ENCODE data around the gene HOXB9.
A peak's percentile ranks its signal among the peaks of the same experiment; 100 is the strongest.

The HOXB9 gene

DNA sequence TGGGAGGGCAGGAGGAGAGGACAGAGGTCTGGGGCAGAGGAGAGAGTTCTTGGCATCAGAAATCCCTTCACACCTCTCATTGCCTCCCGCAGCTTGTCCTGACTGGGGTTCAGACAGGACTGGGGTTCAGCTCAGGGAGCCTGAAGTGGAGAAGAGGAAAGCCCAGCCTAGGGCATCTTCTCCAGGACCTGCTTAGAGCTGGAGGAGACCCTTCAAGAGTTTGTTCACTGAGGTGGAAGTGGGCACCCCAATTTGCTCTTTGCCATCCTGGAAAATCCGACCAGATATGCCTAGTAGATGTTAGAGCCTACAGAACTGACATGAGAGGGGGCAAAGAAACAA lies 38.1 kb downstream of the HOXB9 start:
- Histone ChIP-seq H3K4me1 (ENCODE audit: control extremely low read depth in 1 of 4, control insufficient read depth in 4 of 4, insufficient read depth in 4 of 4, low read length in 3 of 4) (peaks cover 13 to 91% (median 71%) of the 10 kb centered on the region in 4 experiments), H3K36me3 (ENCODE audit: control insufficient read depth in 4 of 4, insufficient read depth in 4 of 4, low read length in 3 of 4) (no peaks in the 10 kb centered on the region), H3K9me3 (ENCODE audit: control extremely low read depth in 1 of 5, control insufficient read depth in 4 of 5, insufficient read depth in 2 of 5, low read depth in 1 of 5, low read length in 4 of 5) (no peaks in the 10 kb centered on the region), H3K4me3 (ENCODE audit: control insufficient read depth in 1 of 7, extremely low read depth in 1 of 7, insufficient read depth in 4 of 7, low read depth in 2 of 7, low read length in 6 of 7) (peak overlapping the region in 6 of 7 experiments; percentile 53 to 97 (median 86)), H3K27me3 (replicated peaks in 2 of 5; ENCODE audit: control insufficient read depth in 4 of 5, insufficient read depth in 5 of 5, low read length in 4 of 5) (peaks cover 0 to 11% (median 0%) of the 10 kb centered on the region in 5 experiments), H3K27ac (ENCODE audit: insufficient read depth in 1 of 2, low read depth in 1 of 2, low read length in 2 of 2, poor library complexity in 1 of 2, severe bottlenecking in 2 of 2) (peak overlapping the region; percentile 80 to 87)
- ChIA-PET POLR2A (interaction anchor here (0.5 to 1.6 kb wide), 9 partner anchors 9 to 499 kb away, joined by 3 to 7 read pairs (median 4); no protein-coding TSS in a partner anchor), CTCF (interaction anchor here (0.8 to 2.1 kb wide), 26 partner anchors 8 to 283 kb away, joined by 3 to 11 read pairs (median 4); partner anchors contain the start of gene HOXB8)
- DNase-seq: no peak
- 23% methylated on average over 2 of the region's 2 CpGs for WGBS (ENCODE audit: insufficient coverage)

DNA sequence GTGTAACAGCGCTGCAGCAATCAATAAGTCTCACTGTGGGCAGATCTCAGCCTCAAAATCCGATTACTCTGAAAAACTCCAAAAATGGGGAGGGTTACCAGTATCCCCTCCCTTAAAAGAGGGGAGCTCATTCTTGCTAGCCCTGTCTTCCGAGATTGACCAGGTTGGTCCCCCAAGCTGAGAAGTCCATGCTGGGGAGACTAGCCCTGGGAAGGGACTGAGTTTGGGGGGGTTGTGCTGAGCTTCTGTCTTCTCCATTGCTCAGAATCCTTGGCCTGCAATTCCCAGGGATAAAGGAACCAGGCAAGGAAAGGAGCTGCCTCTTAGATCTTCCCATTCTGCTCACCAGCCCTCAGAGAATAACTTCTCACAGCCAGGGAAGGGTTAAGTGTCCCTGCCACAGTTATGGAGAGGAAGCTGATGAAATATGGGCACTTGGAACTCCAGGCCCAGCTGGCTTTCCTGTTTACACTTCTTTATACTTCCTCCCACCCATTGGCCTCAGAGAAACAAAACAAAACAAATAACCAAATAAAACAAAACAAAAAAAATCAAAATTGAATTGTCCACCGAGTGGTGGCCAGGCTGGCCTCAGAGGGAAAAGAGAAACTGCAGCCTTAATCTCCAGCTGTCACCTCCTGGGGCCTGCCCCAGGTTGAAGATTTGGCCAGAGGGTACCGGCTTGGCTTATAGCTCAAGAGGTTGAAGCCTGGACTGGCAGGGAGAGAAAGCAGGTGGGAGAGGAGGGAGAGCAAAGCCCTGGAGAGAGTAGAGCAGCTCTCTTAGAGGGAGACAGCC lies 38.7 kb downstream of the HOXB9 start:
- peaks cover 11 to 92% (median 71%) of the 10 kb centered on the region in 4 experiments for H3K4me1 ChIP-seq (ENCODE audit: control extremely low read depth in 1 of 4, control insufficient read depth in 4 of 4, insufficient read depth in 4 of 4, low read length in 3 of 4)
- peak overlapping the region; percentile 48 to 97 (median 82) for H3K4me3 ChIP-seq (ENCODE audit: control insufficient read depth in 1 of 7, extremely low read depth in 1 of 7, insufficient read depth in 4 of 7, low read depth in 2 of 7, low read length in 6 of 7)
- peaks cover 0 to 9% (median 0%) of the 10 kb centered on the region in 5 experiments for H3K27me3 ChIP-seq (replicated peaks in 2 of 5; ENCODE audit: control insufficient read depth in 4 of 5, insufficient read depth in 5 of 5, low read length in 4 of 5)
- H3K9me3 ChIP-seq (ENCODE audit: control extremely low read depth in 1 of 5, control insufficient read depth in 4 of 5, insufficient read depth in 2 of 5, low read depth in 1 of 5, low read length in 4 of 5): no peaks in the 10 kb centered on the region
- CTCF ChIA-PET: interaction anchor here (0.8 to 2.1 kb wide), 25 partner anchors 9 to 279 kb away, joined by 3 to 11 read pairs (median 4); partner anchors contain the start of gene HOXB8
- DNase-seq: peak in 2 of 3 donors; percentile 70 to 81
- POLR2A ChIA-PET: interaction anchor here (0.5 to 1.6 kb wide), 7 partner anchors 9 to 499 kb away, joined by 3 to 7 read pairs (median 3); no protein-coding TSS in a partner anchor
- 6% methylated on average over 3 of the region's 5 CpGs for WGBS (ENCODE audit: insufficient coverage)
- no peaks in the 10 kb centered on the region for H3K36me3 ChIP-seq (ENCODE audit: control insufficient read depth in 4 of 4, insufficient read depth in 4 of 4, low read length in 3 of 4)
- H3K27ac ChIP-seq (ENCODE audit: insufficient read depth in 1 of 2, low read depth in 1 of 2, low read length in 2 of 2, poor library complexity in 1 of 2, severe bottlenecking in 2 of 2): peak overlapping the region; percentile 80 to 87

DNA sequence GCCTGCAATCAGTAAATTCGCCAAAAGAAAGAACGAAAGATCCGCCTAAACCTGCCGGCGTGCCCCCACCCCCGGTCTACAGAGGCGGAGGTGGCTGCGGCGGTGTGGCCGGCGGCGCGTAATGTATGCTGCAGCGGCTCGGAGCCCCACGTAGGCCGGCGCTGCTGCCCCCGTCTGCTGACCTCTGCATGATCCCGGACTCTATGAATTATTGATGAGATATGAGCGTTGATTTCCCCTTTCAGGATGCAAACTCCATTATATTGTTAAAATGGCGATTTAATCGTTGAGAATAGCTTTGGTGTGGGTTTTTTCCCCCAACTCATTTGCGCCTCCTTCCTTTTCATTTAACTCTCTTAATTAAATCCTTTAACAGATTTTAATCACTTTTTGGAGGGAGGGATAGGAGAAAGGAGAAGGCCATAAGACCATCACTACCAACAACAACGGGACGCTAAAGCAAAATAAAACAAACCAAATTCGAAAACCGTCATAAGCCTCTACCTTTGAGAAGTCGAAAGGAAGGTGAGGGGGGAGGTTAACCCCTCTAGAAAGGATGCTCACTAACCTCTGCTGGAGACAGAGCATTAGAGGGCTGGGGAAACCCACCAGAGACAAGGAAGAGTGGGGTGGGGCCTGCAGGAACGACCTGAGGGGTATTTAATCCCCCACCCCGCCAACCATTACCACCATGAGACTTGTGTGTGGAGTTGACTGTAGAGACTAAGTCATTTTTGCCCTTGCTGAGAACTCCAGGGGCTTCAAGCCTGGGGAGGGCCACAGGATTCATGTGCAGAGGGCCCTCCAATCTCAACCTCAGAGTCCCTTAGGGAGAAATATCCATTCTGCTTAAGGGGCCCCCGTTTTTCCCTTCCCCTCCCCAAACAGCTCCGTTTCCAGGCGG lies 39.6 kb downstream of the HOXB9 start:
- Histone ChIP-seq H3K27ac (ENCODE audit: insufficient read depth in 1 of 2, low read depth in 1 of 2, low read length in 2 of 2, poor library complexity in 1 of 2, severe bottlenecking in 2 of 2) (peak overlapping the region; percentile 80 to 87), H3K4me3 (ENCODE audit: control insufficient read depth in 1 of 7, extremely low read depth in 1 of 7, insufficient read depth in 4 of 7, low read depth in 2 of 7, low read length in 6 of 7) (peak overlapping the region; percentile 3 to 97 (median 82)), H3K9me3 (ENCODE audit: control extremely low read depth in 1 of 5, control insufficient read depth in 4 of 5, insufficient read depth in 2 of 5, low read depth in 1 of 5, low read length in 4 of 5) (no peaks in the 10 kb centered on the region), H3K36me3 (ENCODE audit: control insufficient read depth in 4 of 4, insufficient read depth in 4 of 4, low read length in 3 of 4) (no peaks in the 10 kb centered on the region), H3K4me1 (ENCODE audit: control extremely low read depth in 1 of 4, control insufficient read depth in 4 of 4, insufficient read depth in 4 of 4, low read length in 3 of 4) (peaks cover 11 to 93% (median 72%) of the 10 kb centered on the region in 4 experiments), H3K27me3 (replicated peaks in 2 of 5; ENCODE audit: control insufficient read depth in 4 of 5, insufficient read depth in 5 of 5, low read length in 4 of 5) (peaks cover 0 to 7% (median 0%) of the 10 kb centered on the region in 5 experiments)
- ChIA-PET POLR2A (interaction anchor here (0.9 to 1.4 kb wide), 2 partner anchors 10 to 40 kb away, joined by 3 to 7 read pairs; no protein-coding TSS in a partner anchor), CTCF (interaction anchor here (0.8 to 2.1 kb wide), 12 partner anchors 12 to 279 kb away, joined by 3 to 11 read pairs (median 4); no protein-coding TSS in a partner anchor)
- peak in 1 of 3 donors; percentile 40 for DNase-seq
- under 1% methylated on average over 21 of the region's 34 CpGs for WGBS (ENCODE audit: insufficient coverage)

DNA sequence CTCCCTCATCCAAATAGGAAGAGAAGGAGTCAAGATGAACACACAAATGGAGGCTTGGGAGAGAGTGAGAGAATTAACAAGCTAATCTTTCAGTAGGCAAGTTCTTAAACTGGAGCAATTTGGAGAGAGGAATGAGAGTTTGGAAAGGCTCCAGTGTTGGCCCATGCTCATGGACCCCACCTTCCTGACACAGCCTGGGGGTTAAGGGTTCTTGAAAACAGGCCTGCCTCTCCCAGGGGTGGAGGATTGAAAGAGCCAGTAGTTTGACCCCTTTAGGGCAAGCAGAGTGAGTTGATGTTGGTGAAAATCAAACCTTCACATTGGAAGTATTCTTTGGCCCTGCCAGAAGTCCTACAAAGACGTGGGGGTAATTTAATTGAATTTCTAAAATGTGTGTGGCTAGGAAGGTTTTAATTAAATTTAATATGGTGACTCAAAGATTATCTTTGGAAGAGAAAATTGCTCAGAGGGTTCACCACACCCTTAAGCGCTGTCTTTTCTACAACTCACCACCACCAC lies 41.9 kb downstream of the HOXB9 start:
- no peak overlapping the region for H3K4me3 ChIP-seq (ENCODE audit: control insufficient read depth in 1 of 7, extremely low read depth in 1 of 7, insufficient read depth in 4 of 7, low read depth in 2 of 7, low read length in 6 of 7)
- H3K9me3 ChIP-seq (ENCODE audit: control extremely low read depth in 1 of 5, control insufficient read depth in 4 of 5, insufficient read depth in 2 of 5, low read depth in 1 of 5, low read length in 4 of 5): no peaks in the 10 kb centered on the region
- 100% methylated on average over 1 of the region's 2 CpGs for WGBS (ENCODE audit: insufficient coverage)
- H3K36me3 ChIP-seq (ENCODE audit: control insufficient read depth in 4 of 4, insufficient read depth in 4 of 4, low read length in 3 of 4): no peaks in the 10 kb centered on the region
- H3K27me3 ChIP-seq (replicated peaks in 2 of 5; ENCODE audit: control insufficient read depth in 4 of 5, insufficient read depth in 5 of 5, low read length in 4 of 5): peaks cover 0 to 4% (median 0%) of the 10 kb centered on the region in 5 experiments
- peaks cover 13 to 95% (median 79%) of the 10 kb centered on the region in 4 experiments for H3K4me1 ChIP-seq (ENCODE audit: control extremely low read depth in 1 of 4, control insufficient read depth in 4 of 4, insufficient read depth in 4 of 4, low read length in 3 of 4)
- H3K27ac ChIP-seq (ENCODE audit: insufficient read depth in 1 of 2, low read depth in 1 of 2, low read length in 2 of 2, poor library complexity in 1 of 2, severe bottlenecking in 2 of 2): no peak overlapping the region
- POLR2A ChIA-PET: interaction anchor here (0.6 to 0.8 kb wide), 2 partner anchors 8 to 495 kb away, joined by 3 read pairs; no protein-coding TSS in a partner anchor
- CTCF ChIA-PET: interaction anchor here (1.0 to 2.7 kb wide), 5 partner anchors 29 to 232 kb away, joined by 3 to 14 read pairs (median 6); no protein-coding TSS in a partner anchor
- DNase-seq: no peak

DNA sequence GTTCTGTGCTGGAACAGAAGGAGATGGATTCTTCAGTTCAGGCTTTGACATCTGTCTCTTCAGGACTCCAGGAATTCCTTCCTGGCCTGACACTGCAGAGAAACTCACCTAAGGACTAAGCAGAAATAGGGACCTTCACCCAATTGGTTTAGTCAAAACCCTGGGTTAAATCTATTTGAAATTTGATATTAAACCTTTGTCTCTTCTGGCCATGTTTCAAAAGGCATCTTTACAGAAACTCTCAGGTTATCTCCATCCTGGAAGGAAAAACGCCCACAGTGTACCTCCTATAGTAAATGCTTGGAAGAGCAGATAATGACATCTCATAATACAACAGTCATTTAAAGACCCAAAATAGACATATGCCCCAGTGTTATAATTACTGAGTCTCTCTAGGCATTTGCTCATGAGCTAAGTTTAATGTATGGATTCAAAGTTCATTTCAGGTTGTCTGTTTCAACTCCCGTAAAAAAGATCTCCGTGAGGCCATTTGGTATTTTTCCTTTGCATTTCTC lies 42.4 kb downstream of the HOXB9 start:
- Histone ChIP-seq H3K27ac (ENCODE audit: insufficient read depth in 1 of 2, low read depth in 1 of 2, low read length in 2 of 2, poor library complexity in 1 of 2, severe bottlenecking in 2 of 2) (no peak overlapping the region), H3K4me1 (ENCODE audit: control extremely low read depth in 1 of 4, control insufficient read depth in 4 of 4, insufficient read depth in 4 of 4, low read length in 3 of 4) (peaks cover 13 to 96% (median 80%) of the 10 kb centered on the region in 4 experiments), H3K4me3 (ENCODE audit: control insufficient read depth in 1 of 7, extremely low read depth in 1 of 7, insufficient read depth in 4 of 7, low read depth in 2 of 7, low read length in 6 of 7) (peak overlapping the region in 1 of 7 experiments; percentile 86), H3K9me3 (ENCODE audit: control extremely low read depth in 1 of 5, control insufficient read depth in 4 of 5, insufficient read depth in 2 of 5, low read depth in 1 of 5, low read length in 4 of 5) (no peaks in the 10 kb centered on the region), H3K36me3 (ENCODE audit: control insufficient read depth in 4 of 4, insufficient read depth in 4 of 4, low read length in 3 of 4) (no peaks in the 10 kb centered on the region), H3K27me3 (replicated peaks in 2 of 5; ENCODE audit: control insufficient read depth in 4 of 5, insufficient read depth in 5 of 5, low read length in 4 of 5) (peaks cover 0 to under 1% (median 0%) of the 10 kb centered on the region in 5 experiments)
- ChIA-PET CTCF (interaction anchor here (1.0 to 2.7 kb wide), 13 partner anchors 18 to 429 kb away, joined by 3 to 14 read pairs (median 4); no protein-coding TSS in a partner anchor), POLR2A (interaction anchor here (0.6 to 0.8 kb wide), 2 partner anchors 8 to 494 kb away, joined by 3 read pairs; no protein-coding TSS in a partner anchor)
- DNase-seq: no peak
- WGBS (ENCODE audit: insufficient coverage): no CpG with 5 or more reads among the region's 3 CpGs

DNA sequence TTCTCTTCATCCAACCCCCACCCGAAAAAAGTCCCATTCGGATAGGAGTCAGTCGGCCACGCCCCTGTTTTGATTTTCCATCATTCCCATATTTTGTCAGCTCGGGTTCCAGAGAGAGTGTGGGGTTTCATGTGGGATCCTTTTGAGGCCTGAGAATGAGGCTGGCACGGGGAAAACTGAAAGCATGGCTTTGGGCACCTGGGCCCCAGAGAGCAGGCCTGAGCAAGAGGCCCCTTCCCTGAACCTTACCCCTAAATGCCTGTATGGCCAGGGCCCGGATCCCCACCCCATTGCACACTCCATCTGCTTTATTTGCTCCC lies 43.4 kb downstream of the HOXB9 start:
- H3K36me3 ChIP-seq (ENCODE audit: control insufficient read depth in 4 of 4, insufficient read depth in 4 of 4, low read length in 3 of 4): no peaks in the 10 kb centered on the region
- WGBS (ENCODE audit: insufficient coverage): no CpG with 5 or more reads among the region's 7 CpGs
- DNase-seq: no peak
- H3K27me3 ChIP-seq (replicated peaks in 2 of 5; ENCODE audit: control insufficient read depth in 4 of 5, insufficient read depth in 5 of 5, low read length in 4 of 5): no peaks in the 10 kb centered on the region
- POLR2A ChIA-PET: interaction anchor here (0.9 kb wide), 1 partner anchor 36 kb away, joined by 3 read pairs; no protein-coding TSS in a partner anchor
- no peaks in the 10 kb centered on the region for H3K9me3 ChIP-seq (ENCODE audit: control extremely low read depth in 1 of 5, control insufficient read depth in 4 of 5, insufficient read depth in 2 of 5, low read depth in 1 of 5, low read length in 4 of 5)
- H3K4me1 ChIP-seq (ENCODE audit: control extremely low read depth in 1 of 4, control insufficient read depth in 4 of 4, insufficient read depth in 4 of 4, low read length in 3 of 4): peaks cover 8 to 86% (median 72%) of the 10 kb centered on the region in 4 experiments
- CTCF ChIA-PET: interaction anchor here (0.8 to 2.7 kb wide), 15 partner anchors 19 to 428 kb away, joined by 3 to 14 read pairs (median 4); no protein-coding TSS in a partner anchor
- H3K4me3 ChIP-seq (ENCODE audit: control insufficient read depth in 1 of 7, extremely low read depth in 1 of 7, insufficient read depth in 4 of 7, low read depth in 2 of 7, low read length in 6 of 7): peak overlapping the region in 4 of 7 experiments; percentile 64 to 86 (median 78)
- peak overlapping the region; percentile 40 to 91 for H3K27ac ChIP-seq (ENCODE audit: insufficient read depth in 1 of 2, low read depth in 1 of 2, low read length in 2 of 2, poor library complexity in 1 of 2, severe bottlenecking in 2 of 2)
